ENCODE results near the gene FAM199X.

GRCh38 chrX:104130808-104131207 lies 35.4 kb upstream of the FAM199X start:
- TF ChIP-seq POLR2A (IDR thresholded peaks at IDR 0.05; ENCODE audit: low read length) (no peak), GATA1 (IDR thresholded peaks at IDR 0.05; ENCODE audit: low read depth, low read length) (no peak)

Data from erythroblast (primary cell).